ENCODE data around the gene ACP1.

ACP1 gene

DNA sequence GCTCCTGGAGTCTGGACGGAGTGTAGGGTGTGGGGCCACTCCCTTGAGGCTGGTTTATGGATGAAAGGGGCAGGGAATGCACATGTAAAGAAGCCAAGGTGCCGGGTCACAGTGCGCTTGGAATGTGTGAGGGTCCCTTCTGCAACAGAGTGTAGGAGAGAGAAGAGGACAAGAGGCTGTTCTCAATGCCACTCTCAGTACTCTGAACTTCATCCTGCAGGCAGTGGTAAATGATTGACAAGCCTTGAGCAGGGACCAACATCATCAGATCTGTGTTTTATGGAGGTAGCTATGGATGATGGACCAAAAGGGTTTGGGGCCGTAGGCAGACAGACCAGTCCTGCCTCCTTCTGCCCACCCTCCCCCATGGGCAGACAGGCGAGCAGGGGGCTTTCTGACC lies 30.3 kb downstream of the ACP1 start:
- Histone ChIP-seq H3K27me3 (ENCODE audit: insufficient read depth, poor library complexity, severe bottlenecking) (peaks cover 10% of the 10 kb centered on the region), H3K9me3 (ENCODE audit: severe bottlenecking) (no peaks in the 10 kb centered on the region), H3K27ac (ENCODE audit: poor library complexity, severe bottlenecking) (no peak overlapping the region), H3K4me3 (ENCODE audit: severe bottlenecking) (no peak overlapping the region), H3K36me3 (ENCODE audit: low read depth) (no peaks in the 10 kb centered on the region), H3K4me1 (ENCODE audit: insufficient read depth, poor library complexity, severe bottlenecking) (no peaks in the 10 kb centered on the region)
- TF ChIP-seq, protein P1, sequence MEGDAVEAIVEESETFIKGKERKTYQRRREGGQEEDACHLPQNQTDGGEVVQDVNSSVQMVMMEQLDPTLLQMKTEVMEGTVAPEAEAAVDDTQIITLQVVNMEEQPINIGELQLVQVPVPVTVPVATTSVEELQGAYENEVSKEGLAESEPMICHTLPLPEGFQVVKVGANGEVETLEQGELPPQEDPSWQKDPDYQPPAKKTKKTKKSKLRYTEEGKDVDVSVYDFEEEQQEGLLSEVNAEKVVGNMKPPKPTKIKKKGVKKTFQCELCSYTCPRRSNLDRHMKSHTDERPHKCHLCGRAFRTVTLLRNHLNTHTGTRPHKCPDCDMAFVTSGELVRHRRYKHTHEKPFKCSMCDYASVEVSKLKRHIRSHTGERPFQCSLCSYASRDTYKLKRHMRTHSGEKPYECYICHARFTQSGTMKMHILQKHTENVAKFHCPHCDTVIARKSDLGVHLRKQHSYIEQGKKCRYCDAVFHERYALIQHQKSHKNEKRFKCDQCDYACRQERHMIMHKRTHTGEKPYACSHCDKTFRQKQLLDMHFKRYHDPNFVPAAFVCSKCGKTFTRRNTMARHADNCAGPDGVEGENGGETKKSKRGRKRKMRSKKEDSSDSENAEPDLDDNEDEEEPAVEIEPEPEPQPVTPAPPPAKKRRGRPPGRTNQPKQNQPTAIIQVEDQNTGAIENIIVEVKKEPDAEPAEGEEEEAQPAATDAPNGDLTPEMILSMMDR (IDR thresholded peaks at IDR 0.05; ENCODE audit: poor library complexity, severe bottlenecking), result no peak
- ATAC-seq (ENCODE audit: low read depth) (no peak), DNase-seq (ENCODE audit: low spot score) (no peak)

DNA sequence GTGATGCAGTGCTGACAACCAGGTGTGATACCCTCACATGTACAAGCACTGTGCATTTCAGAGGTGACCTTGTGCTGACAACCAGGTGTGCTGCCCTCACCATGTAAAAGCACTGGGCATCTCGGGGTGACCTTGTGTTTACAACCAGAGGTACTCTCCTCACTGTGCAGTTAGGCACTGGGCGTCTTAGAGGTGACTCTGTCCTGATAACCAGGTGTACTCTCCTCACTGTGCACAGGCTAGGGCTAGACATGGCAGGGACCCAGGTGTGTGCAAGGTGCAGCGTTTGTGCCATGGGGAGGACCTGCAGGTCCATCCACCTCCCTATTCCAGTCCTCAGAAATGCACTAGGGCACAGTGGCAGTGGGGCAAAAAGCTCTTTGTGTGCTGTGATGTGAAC lies 31.6 kb downstream of the ACP1 start:
- DNase-seq (ENCODE audit: low spot score), result no peak
- H3K4me3 ChIP-seq (ENCODE audit: severe bottlenecking), result no peak overlapping the region
- H3K4me1 ChIP-seq (ENCODE audit: insufficient read depth, poor library complexity, severe bottlenecking), result no peaks in the 10 kb centered on the region
- no peaks in the 10 kb centered on the region for H3K9me3 ChIP-seq (ENCODE audit: severe bottlenecking)
- no peak for ATAC-seq (ENCODE audit: low read depth)
- H3K27me3 ChIP-seq (ENCODE audit: insufficient read depth, poor library complexity, severe bottlenecking), result peaks cover 4% of the 10 kb centered on the region
- TF ChIP-seq, protein P1 (IDR thresholded peaks at IDR 0.05; ENCODE audit: poor library complexity, severe bottlenecking), result no peak
- no peaks in the 10 kb centered on the region for H3K36me3 ChIP-seq (ENCODE audit: low read depth)
- no peak overlapping the region for H3K27ac ChIP-seq (ENCODE audit: poor library complexity, severe bottlenecking)

DNA sequence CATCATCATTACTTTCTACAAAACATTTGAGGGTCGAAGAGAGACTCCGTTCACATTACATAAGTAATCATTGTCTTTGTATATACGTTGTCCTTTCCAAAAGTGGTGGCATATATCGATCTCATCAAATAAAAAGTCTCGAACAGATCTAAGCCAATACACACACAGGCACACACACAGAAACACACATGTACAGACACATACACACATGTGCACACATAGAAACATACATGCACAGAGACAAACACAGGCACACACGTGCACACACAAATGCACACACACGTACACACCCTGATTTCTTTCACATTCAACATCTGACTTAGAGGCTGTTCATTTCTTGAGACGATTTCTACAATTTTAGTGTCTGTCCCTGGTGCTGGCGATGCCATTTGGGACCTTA lies 40.6 kb downstream of the ACP1 start:
- Histone ChIP-seq H3K27ac (ENCODE audit: poor library complexity, severe bottlenecking) (no peak overlapping the region), H3K4me1 (ENCODE audit: insufficient read depth, poor library complexity, severe bottlenecking) (no peaks in the 10 kb centered on the region), H3K36me3 (ENCODE audit: low read depth) (no peaks in the 10 kb centered on the region), H3K4me3 (ENCODE audit: severe bottlenecking) (no peak overlapping the region), H3K9me3 (ENCODE audit: severe bottlenecking) (no peaks in the 10 kb centered on the region), H3K27me3 (ENCODE audit: insufficient read depth, poor library complexity, severe bottlenecking) (no peaks in the 10 kb centered on the region)
- TF ChIP-seq, protein P1 (IDR thresholded peaks at IDR 0.05; ENCODE audit: poor library complexity, severe bottlenecking), result no peak
- ATAC-seq (ENCODE audit: low read depth), result no peak
- DNase-seq (ENCODE audit: low spot score), result no peak

DNA sequence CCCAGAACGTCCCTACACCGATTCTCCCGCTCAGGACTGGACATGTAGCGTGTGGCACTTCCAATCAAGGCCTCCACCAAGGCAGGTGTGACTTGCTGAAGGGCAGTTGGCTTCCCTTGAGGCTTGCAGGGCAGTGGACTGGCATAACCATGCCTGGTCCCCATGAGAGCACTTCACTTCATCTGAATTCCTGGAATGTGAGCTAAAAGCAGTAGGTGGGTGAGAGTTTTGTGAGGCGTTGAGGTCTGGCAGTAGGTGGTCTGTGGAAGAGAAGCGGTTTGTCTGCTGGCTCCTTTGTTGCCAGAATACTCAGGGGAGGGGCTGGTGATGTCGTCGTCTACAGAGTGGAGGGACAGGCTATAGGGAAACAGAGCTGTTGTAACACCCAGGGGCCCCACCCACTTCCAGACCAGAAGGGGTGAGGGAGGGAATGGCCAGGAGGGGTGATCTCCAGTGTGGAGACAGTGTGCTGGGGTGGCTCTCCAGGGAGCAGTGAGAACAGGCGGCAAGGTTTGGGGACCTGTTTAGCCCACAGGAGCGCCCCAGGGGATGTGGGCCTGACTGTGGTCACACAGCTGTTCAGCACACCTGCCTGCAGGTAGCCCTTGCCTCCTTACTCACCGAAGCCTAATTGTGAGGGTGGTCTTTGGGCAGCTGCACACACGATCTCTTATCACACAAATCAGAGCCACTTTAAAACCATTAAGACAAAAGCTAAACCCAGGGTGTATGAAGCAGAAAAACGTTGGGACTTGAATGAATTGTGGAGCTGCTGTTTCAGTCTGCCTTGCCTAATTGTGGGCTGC lies 44.6 kb downstream of the ACP1 start:
- H3K36me3 ChIP-seq (ENCODE audit: low read depth), result no peaks in the 10 kb centered on the region
- no peaks in the 10 kb centered on the region for H3K9me3 ChIP-seq (ENCODE audit: severe bottlenecking)
- no peaks in the 10 kb centered on the region for H3K4me1 ChIP-seq (ENCODE audit: insufficient read depth, poor library complexity, severe bottlenecking)
- no peak overlapping the region for H3K27ac ChIP-seq (ENCODE audit: poor library complexity, severe bottlenecking)
- no peak for DNase-seq (ENCODE audit: low spot score)
- TF ChIP-seq, protein P1 (IDR thresholded peaks at IDR 0.05; ENCODE audit: poor library complexity, severe bottlenecking), result no peak
- no peaks in the 10 kb centered on the region for H3K27me3 ChIP-seq (ENCODE audit: insufficient read depth, poor library complexity, severe bottlenecking)
- H3K4me3 ChIP-seq (ENCODE audit: severe bottlenecking), result no peak overlapping the region
- ATAC-seq (ENCODE audit: low read depth), result no peak

DNA sequence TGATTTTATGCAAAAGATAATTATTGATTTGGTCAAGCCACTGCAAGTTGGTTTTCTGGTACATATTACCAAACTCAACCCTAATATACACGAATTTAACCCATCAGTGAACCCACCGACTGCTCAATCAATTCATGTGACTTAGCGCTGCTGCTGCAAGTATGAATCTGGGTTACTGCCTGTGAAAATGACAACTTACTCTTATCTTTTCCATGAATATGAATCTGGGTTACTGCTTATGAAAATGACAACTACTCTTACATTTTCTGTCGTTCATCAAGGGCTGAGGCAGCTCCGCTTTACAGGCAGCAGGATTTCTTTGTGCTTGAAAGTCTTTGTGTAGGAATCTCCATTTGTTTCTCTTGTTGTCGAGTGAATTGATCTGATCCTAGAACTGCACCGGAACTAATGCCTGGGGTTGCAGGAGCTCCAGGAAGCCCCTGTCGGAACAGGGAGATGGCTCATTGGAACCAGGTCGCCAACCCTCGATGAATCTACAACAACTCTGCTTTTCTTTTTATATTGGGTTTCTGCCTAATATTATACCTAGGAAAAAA lies 45.3 kb downstream of the ACP1 start:
- no peaks in the 10 kb centered on the region for H3K4me1 ChIP-seq (ENCODE audit: insufficient read depth, poor library complexity, severe bottlenecking)
- DNase-seq (ENCODE audit: low spot score), result no peak
- H3K27me3 ChIP-seq (ENCODE audit: insufficient read depth, poor library complexity, severe bottlenecking), result no peaks in the 10 kb centered on the region
- H3K27ac ChIP-seq (ENCODE audit: poor library complexity, severe bottlenecking), result no peak overlapping the region
- H3K4me3 ChIP-seq (ENCODE audit: severe bottlenecking), result no peak overlapping the region
- ATAC-seq (ENCODE audit: low read depth), result no peak
- no peaks in the 10 kb centered on the region for H3K9me3 ChIP-seq (ENCODE audit: severe bottlenecking)
- no peaks in the 10 kb centered on the region for H3K36me3 ChIP-seq (ENCODE audit: low read depth)
- TF ChIP-seq, protein P1 (IDR thresholded peaks at IDR 0.05; ENCODE audit: poor library complexity, severe bottlenecking), result no peak

Data from RWPE2 (cell line).